ENCODE data around the gene NCF4. TPM values are rescaled to one million over a fixed set of nuclear protein-coding genes. Genes with fewer than 3 reads are reported as not detected.

Gene NCF4
- total RNA-seq, 1 donor from 2014 or later: not detected

DNA sequence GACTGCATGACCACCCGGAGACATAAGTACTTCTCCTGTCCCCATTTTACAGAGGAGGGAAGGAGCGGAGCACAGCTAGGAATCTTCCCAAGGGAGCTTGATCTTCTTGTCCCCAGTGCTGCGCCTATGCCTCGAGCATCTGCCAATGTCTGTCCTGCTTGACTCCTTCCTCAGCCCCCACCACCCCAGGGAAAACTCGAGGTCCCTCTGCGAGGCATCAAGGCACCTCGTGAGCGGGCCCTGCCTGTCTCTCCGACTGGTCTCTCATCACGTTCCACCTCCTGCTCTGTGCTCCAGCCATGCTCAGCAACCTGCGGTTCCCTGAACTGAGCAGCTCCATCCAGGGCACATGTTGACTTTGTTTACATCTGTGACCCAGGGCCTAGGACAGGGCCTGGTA is 2.5 kb downstream of the NCF4 start:
- Histone ChIP-seq H3K27me3 (ENCODE audit: control insufficient read depth, insufficient read depth, low read length) (peaks cover 5% of the 10 kb centered on the region), H3K36me3 (ENCODE audit: control insufficient read depth, insufficient read depth, low read length) (no peaks in the 10 kb centered on the region), H3K4me3 (ENCODE audit: low read depth, low read length) (no peak overlapping the region)
- TF ChIP-seq, protein P1, sequence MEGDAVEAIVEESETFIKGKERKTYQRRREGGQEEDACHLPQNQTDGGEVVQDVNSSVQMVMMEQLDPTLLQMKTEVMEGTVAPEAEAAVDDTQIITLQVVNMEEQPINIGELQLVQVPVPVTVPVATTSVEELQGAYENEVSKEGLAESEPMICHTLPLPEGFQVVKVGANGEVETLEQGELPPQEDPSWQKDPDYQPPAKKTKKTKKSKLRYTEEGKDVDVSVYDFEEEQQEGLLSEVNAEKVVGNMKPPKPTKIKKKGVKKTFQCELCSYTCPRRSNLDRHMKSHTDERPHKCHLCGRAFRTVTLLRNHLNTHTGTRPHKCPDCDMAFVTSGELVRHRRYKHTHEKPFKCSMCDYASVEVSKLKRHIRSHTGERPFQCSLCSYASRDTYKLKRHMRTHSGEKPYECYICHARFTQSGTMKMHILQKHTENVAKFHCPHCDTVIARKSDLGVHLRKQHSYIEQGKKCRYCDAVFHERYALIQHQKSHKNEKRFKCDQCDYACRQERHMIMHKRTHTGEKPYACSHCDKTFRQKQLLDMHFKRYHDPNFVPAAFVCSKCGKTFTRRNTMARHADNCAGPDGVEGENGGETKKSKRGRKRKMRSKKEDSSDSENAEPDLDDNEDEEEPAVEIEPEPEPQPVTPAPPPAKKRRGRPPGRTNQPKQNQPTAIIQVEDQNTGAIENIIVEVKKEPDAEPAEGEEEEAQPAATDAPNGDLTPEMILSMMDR (IDR thresholded peaks at IDR 0.05; ENCODE audit: insufficient read depth, low read length, poor library complexity, severe bottlenecking): no peak
- no peak for DNase-seq (ENCODE audit: low read depth)

DNA sequence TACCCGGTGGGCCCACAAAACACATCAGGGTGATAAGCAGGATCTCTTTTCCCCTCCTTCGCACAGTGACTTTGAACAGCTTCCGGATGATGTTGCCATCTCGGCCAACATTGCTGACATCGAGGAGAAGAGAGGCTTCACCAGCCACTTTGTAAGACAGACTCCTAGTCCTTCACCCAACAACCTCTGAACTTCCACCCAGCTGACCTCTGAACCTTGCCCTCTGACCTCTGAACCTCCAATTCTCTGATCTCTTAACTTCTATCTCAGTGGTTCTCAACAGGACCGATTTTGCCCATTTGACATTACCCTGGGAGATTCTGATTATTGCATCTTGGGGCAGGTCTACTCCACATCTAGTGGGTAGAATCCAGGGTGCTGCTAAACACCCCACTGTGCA is 3.2 kb downstream of the NCF4 start:
- DNase-seq (ENCODE audit: low read depth): no peak
- H3K27me3 ChIP-seq (ENCODE audit: control insufficient read depth, insufficient read depth, low read length): peaks cover 5% of the 10 kb centered on the region

DNA sequence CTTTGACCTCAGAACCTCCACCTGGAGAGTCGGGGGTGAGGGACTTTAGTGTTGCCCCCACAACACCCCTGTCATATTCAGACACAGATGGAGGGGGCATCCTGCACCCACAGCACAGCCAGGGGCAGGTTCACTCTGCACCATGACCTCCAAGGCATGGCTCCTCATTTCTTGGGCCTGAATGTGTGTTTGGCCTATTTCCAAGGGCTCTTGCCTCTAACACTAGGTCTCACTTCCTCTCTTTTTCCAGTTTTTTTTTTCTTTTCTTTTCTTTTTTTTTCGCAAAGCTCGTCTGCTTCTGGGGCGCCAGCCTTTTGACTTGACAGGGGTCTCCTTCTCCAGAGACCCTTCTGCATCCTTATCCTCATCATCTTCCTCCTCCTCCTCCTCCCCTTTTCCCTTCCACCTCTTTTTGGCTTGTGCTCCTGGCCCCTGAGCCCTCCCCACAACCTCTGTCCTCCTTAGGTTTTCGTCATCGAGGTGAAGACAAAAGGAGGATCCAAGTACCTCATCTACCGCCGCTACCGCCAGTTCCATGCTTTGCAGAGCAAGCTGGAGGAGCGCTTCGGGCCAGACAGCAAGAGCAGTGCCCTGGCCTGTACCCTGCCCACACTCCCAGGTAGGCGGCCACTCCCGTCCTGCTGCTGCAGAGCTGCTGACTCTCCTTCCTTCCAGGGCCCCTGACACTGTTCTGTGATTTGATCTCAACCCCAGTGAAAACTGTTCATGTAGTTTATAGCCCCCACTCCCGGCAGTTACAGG is 3.8 kb downstream of the NCF4 start:
- Histone ChIP-seq H3K27me3 (ENCODE audit: control insufficient read depth, insufficient read depth, low read length) (peaks cover 5% of the 10 kb centered on the region), H3K36me3 (ENCODE audit: control insufficient read depth, insufficient read depth, low read length) (no peaks in the 10 kb centered on the region), H3K4me3 (ENCODE audit: low read depth, low read length) (no peak overlapping the region)
- TF ChIP-seq, protein P1 (IDR thresholded peaks at IDR 0.05; ENCODE audit: insufficient read depth, low read length, poor library complexity, severe bottlenecking): no peak
- DNase-seq (ENCODE audit: low read depth): no peak

More for the DNA sequence above, 3.2 kb downstream of the NCF4 start:
- TF ChIP-seq, protein P1 (IDR thresholded peaks at IDR 0.05; ENCODE audit: insufficient read depth, low read length, poor library complexity, severe bottlenecking): no peak
- Histone ChIP-seq H3K36me3 (ENCODE audit: control insufficient read depth, insufficient read depth, low read length) (no peaks in the 10 kb centered on the region), H3K4me3 (ENCODE audit: low read depth, low read length) (no peak overlapping the region)

DNA sequence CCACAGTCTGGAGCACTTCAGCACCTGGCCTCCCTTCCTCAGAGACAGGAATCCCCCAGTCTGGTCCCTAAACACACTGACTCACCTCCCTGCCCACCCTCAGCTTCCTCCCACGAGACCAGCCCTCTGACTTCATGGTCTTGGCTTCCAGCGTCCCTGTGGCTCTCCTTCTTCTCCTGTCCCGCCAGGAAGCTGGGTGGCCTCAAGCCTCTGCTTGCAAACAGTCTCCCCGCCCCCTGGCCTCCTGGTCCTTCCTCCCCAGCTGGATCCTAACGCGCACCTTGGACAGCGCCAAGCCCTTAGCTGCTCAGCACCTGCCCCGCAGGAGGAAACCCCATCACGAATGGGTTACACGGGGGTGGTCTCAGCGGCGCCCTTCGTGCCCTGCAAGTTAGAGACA is 4.5 kb downstream of the NCF4 start:
- no peaks in the 10 kb centered on the region for H3K36me3 ChIP-seq (ENCODE audit: control insufficient read depth, insufficient read depth, low read length)
- TF ChIP-seq, protein P1 (IDR thresholded peaks at IDR 0.05; ENCODE audit: insufficient read depth, low read length, poor library complexity, severe bottlenecking): no peak
- DNase-seq (ENCODE audit: low read depth): no peak
- H3K4me3 ChIP-seq (ENCODE audit: low read depth, low read length): no peak overlapping the region
- peaks cover 5% of the 10 kb centered on the region for H3K27me3 ChIP-seq (ENCODE audit: control insufficient read depth, insufficient read depth, low read length)

DNA sequence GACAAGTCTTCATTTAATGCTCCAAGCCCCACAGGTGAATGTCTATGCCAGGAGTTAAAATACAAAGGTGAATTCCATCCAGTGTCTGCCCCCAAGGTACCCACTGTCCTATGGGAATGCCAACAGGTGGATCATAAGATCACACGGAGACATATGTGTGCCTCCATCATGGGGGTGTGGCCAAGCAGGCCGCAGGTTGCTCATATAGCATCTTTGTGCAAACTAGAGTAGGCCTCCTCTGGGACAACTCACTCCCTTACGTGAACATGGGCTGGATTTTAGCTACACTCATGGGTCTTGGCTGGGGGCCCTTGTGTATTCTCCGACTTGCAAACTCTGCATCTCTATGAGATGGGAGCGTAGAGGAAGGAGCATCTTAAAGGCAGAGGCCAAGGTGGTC is 6.9 kb downstream of the NCF4 start:
- no peak for DNase-seq (ENCODE audit: low read depth)
- Histone ChIP-seq H3K4me3 (ENCODE audit: low read depth, low read length) (no peak overlapping the region), H3K36me3 (ENCODE audit: control insufficient read depth, insufficient read depth, low read length) (no peaks in the 10 kb centered on the region), H3K27me3 (ENCODE audit: control insufficient read depth, insufficient read depth, low read length) (peaks cover 7% of the 10 kb centered on the region)
- TF ChIP-seq, protein P1 (IDR thresholded peaks at IDR 0.05; ENCODE audit: insufficient read depth, low read length, poor library complexity, severe bottlenecking): no peak

Measured in kidney epithelial cell (primary cell).